BE2C (cell line): ENCODE results near the gene A3GALT2.
"Not testable (repeated sequence)": the region's sequence is repeated elsewhere in the genome, so short reads cannot be mapped to it uniquely, and the experiment has no call there.

Experiments
- DNase-seq: peaks from one replicate; pipeline ENCODE4 v3.0.0-alpha.2; 2020
- H3K27me3 ChIP-seq: fragments of 250-450 bp; sonication (Bioruptor Pico); 2 replicates; pipeline ENCODE4 v1.5.1; 2020; ENCODE audit warnings: mild to moderate bottlenecking
- H3K36me3 ChIP-seq: fragments of 250-450 bp; sonication (Bioruptor Pico); 2 replicates; pipeline ENCODE4 v1.5.1; 2020; ENCODE audit warnings: mild to moderate bottlenecking
- H3K4me1 ChIP-seq: fragments of 250-450 bp; sonication (Bioruptor Pico); 2 replicates; pipeline ENCODE4 v1.5.1; 2020
- H3K4me3 ChIP-seq: 2 replicates; pipeline ENCODE4 v1.5.1; 2011; ENCODE audit warnings: low read depth, low read length
- H3K9me3 ChIP-seq: fragments of 250-450 bp; sonication (Bioruptor Pico); 2 replicates; pipeline ENCODE4 v1.5.1; 2020
- TF ChIP-seq, protein P1 (sequence below): IDR thresholded peaks from 2 replicates; pipeline ENCODE4 v1.5.1; 2012; ENCODE audit warnings: mild to moderate bottlenecking, low read depth, low read length

A3GALT2 gene

DNA sequence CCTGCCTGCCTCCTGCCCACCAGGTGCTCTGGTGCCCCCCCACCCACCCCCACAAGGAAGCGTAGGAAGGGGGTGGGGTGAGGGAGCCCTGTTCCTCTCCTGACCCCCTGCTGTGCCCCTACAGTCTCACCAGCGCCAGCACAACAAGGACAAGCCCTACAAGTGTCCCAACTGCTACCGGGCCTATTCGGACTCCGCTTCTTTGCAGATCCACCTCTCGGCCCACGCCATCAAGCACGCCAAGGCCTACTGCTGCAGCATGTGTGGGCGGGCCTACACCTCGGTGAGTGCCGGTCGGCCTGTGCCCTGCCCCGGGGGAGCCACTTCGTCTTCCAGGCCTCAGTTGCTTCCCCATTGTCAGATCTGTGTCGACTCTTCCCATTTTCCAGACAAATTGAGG is 25.9 kb downstream of the A3GALT2 start:
- no peaks in the 10 kb centered on the region for H3K36me3 ChIP-seq
- no peaks in the 10 kb centered on the region for H3K4me1 ChIP-seq
- H3K4me3 ChIP-seq: no peak overlapping the region
- TF ChIP-seq, protein P1, sequence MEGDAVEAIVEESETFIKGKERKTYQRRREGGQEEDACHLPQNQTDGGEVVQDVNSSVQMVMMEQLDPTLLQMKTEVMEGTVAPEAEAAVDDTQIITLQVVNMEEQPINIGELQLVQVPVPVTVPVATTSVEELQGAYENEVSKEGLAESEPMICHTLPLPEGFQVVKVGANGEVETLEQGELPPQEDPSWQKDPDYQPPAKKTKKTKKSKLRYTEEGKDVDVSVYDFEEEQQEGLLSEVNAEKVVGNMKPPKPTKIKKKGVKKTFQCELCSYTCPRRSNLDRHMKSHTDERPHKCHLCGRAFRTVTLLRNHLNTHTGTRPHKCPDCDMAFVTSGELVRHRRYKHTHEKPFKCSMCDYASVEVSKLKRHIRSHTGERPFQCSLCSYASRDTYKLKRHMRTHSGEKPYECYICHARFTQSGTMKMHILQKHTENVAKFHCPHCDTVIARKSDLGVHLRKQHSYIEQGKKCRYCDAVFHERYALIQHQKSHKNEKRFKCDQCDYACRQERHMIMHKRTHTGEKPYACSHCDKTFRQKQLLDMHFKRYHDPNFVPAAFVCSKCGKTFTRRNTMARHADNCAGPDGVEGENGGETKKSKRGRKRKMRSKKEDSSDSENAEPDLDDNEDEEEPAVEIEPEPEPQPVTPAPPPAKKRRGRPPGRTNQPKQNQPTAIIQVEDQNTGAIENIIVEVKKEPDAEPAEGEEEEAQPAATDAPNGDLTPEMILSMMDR: no peak
- DNase-seq: no peak
- H3K27me3 ChIP-seq: no peaks in the 10 kb centered on the region
- H3K9me3 ChIP-seq: no peaks in the 10 kb centered on the region

DNA sequence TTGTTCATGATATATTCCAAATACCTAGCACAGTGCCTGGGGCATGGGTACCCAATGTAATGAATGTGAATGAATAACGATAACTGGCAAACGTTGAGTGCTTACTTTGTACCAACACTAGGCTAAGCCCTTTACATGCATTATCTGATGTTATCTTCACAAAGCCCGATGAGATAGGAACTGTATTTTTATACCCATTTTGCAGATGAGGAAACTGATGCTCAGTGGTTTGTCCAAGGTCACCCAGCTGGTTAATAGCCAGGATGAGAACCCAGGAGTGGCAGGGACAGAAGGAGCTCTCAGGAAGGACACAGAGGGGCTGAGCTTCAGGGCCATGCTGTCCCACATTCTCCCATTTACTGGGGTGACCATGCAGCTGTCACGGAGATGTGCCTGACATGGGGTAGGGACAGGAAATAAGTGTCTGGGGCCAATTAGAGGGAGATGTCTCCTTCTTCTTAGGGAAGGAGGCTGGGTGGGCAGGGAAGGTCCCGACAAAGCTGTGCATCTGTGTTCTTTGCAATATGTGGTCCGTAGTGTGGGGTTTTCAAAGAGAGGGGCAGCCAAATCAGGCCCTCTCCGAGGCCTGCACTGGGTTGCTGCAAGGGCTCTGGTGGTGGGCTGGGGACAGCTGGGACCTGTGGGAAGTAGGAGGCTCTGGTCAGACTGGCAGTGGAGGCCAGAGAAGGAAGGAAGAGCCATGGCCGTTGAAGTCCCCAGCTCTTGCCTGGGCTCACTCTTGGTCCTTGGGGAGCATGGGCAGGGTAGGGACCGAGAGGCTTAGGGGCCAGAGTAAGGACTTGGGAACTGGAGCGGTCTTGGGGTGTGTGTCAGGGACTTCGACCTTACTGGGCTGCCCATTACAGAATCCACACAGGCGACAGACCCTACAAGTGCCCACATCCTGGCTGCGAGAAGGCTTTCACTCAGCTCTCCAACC is 26.6 kb downstream of the A3GALT2 start:
- TF ChIP-seq, protein P1: no peak
- DNase-seq: no peak
- Histone ChIP-seq H3K36me3 (no peaks in the 10 kb centered on the region), H3K27me3 (no peaks in the 10 kb centered on the region), H3K4me1 (no peaks in the 10 kb centered on the region), H3K4me3 (no peak overlapping the region), H3K9me3 (no peaks in the 10 kb centered on the region)

DNA sequence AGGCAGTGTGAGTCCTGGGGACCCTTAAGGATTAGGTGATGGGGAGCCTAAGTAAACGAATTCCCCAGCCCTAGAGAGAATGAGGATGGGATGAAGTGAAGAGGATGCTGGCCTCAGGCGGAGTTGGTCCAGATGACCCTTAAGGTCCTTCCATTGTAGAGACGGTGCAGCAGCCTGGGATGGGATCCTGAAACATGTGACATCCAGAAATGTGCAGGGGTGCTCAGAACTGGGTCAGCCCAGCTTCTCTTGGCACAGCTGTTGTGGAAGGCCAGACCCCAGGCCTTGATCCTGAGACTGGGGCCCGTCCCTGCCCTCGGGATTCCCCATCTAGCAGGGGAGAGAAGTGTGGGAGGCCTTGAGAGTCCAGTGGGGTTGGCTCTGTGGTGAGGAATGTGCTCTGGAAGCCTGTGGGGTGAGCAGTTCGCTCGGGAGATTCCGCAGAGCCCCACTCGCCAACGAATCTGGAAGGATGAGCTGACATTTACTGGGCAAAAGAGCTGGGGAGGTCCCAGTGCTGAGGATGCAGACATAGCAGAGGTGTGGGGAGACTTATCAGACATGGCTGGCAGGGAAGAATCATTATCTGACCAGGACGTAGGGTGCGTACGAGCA is 28.1 kb downstream of the A3GALT2 start:
- no peaks in the 10 kb centered on the region for H3K9me3 ChIP-seq
- DNase-seq: no peak
- H3K36me3 ChIP-seq: no peaks in the 10 kb centered on the region
- no peaks in the 10 kb centered on the region for H3K27me3 ChIP-seq
- TF ChIP-seq, protein P1: no peak
- no peaks in the 10 kb centered on the region for H3K4me1 ChIP-seq
- no peak overlapping the region for H3K4me3 ChIP-seq

DNA sequence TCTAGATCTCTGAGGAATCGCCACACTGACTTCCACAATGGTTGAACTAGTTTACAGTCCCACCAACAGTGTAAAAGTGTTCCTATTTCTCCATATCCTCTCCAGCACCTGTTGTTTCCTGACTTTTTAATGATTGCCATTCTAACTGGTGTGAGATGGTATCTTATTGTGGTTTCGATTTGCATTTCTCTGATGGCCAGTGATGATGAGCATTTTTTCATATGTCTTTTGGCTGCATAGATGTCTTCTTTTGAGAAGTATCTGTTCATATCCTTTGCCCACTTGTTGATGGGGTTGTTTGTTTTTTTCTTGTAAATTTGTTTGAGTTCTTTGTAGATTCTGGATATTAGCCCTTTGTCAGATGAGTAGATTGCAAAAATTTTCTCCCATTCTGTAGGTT is 30.3 kb downstream of the A3GALT2 start:
- not testable (repeated sequence) for H3K36me3 ChIP-seq, H3K9me3 ChIP-seq, H3K4me3 ChIP-seq, H3K27me3 ChIP-seq, H3K4me1 ChIP-seq, DNase-seq

DNA sequence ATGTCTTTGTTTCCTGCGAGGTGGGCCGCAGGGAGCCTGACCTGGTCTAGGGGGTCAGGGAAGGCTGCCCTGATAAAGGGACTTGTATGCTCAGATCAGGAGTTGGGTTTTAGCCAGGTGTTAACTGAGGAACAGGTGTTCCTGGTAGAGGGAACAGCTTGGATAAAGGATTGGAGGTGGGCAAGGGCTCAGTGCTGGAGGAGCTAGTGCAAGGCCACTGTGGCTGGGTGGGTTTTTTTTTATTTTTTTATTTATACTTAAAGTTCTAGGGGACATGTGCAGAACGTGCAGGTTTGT is 31.1 kb downstream of the A3GALT2 start:
- no peaks in the 10 kb centered on the region for H3K9me3 ChIP-seq
- H3K27me3 ChIP-seq: no peaks in the 10 kb centered on the region
- TF ChIP-seq, protein P1: no peak
- no peak overlapping the region for H3K4me3 ChIP-seq
- H3K36me3 ChIP-seq: no peaks in the 10 kb centered on the region
- DNase-seq: no peak
- H3K4me1 ChIP-seq: no peaks in the 10 kb centered on the region

DNA sequence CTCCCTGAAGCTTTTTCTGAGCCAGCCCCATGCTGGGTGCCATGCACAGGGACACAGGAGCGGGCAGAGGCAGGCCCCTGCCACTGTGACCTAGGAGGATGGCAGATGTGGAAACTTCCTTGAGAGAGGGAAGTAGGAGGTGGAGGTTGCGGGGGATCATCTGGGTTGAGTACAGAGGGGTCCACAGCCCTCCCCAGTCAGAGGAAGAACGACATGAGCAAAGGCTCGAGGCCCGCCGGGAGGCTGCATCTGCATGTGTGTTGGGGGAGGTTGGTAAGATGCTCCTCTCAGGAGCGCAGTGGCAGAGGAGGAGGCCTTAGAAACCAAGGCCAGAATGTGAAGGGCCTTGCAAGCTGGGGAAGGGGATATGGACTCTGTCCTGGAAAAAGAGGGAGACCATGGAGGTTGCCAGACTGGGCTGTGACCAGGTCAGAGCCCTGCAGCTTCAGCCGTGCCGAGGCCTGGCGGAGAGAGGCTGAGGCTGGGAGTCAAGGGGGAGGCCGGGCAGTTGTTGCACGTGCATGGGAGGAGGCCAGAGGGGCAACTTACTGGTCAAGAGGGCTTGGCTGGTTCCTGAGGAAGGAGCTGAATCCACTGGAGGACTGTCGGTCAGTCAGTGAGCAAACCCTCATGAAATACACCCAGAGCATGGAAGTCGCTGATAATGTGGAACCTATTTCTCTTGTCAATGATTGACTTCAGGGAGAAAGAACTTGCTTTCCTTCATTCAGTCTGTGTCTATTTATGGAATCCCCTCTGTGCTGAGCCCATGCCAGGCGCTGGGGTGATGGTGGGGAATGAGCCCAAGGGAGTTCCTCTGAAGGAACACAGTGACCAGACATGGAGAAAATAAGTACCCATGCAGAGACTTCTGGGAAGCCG is 31.7 kb downstream of the A3GALT2 start:
- Histone ChIP-seq H3K27me3 (no peaks in the 10 kb centered on the region), H3K4me3 (no peak overlapping the region), H3K9me3 (no peaks in the 10 kb centered on the region), H3K4me1 (no peaks in the 10 kb centered on the region), H3K36me3 (no peaks in the 10 kb centered on the region)
- TF ChIP-seq, protein P1: no peak
- no peak for DNase-seq
